IMR-90 (cell line): ENCODE data around the gene PCDHA8.

Experiments
- BHLHE40 ChIP-seq: fragments of 150-350 bp; IDR thresholded peaks from 2 replicates; pipeline ENCODE4 v1.6.1; 2016; ENCODE audit warnings: mild to moderate bottlenecking, low read depth, low read length
- CEBPB ChIP-seq: IDR thresholded peaks from 2 replicates; pipeline ENCODE4 v1.6.1; 2012; ENCODE audit warnings: low read depth, low read length, improper control_type of control experiment
- CHD1 ChIP-seq: IDR thresholded peaks from 2 replicates; pipeline ENCODE4 v1.6.1; 2012; ENCODE audit warnings: low read depth, low read length, improper control_type of control experiment
- CTCF ChIP-seq: conservative IDR thresholded peaks from 2 replicates; pipeline ENCODE4 v1.5.1; 2012; ENCODE audit warnings: mild to moderate bottlenecking, low read depth, low read length, improper control_type of control experiment
- FOS ChIP-seq: fragments of 150-350 bp; IDR thresholded peaks from 2 replicates; pipeline ENCODE4 v1.6.1; 2016; ENCODE audit warnings: low read depth, low read length
- MAZ ChIP-seq: IDR thresholded peaks from 2 replicates; pipeline ENCODE4 v1.6.1; 2012; ENCODE audit warnings: low read depth, mild to moderate bottlenecking, low read length, improper control_type of control experiment, moderate library complexity, borderline replicate concordance
- MXI1 ChIP-seq: IDR thresholded peaks from 2 replicates; pipeline ENCODE4 v1.6.1; 2012; ENCODE audit warnings: low read depth, mild to moderate bottlenecking, low read length, moderate library complexity, borderline replicate concordance
- POLR2A ChIP-seq: IDR thresholded peaks from 2 replicates; pipeline ENCODE4 v1.6.1; 2012; ENCODE audit warnings: mild to moderate bottlenecking, low read depth, low read length
- RAD21 ChIP-seq: IDR thresholded peaks from 2 replicates; pipeline ENCODE4 v1.6.1; 2012; ENCODE audit warnings: low read length, improper control_type of control experiment
- RCOR1 ChIP-seq: IDR thresholded peaks from 2 replicates; pipeline ENCODE4 v1.6.1; 2012; ENCODE audit warnings: mild to moderate bottlenecking, low read length, improper control_type of control experiment; ENCODE audit not compliant: insufficient replicate concordance
- SMC3 ChIP-seq: fragments of 150-350 bp; IDR thresholded peaks from 2 replicates; pipeline ENCODE4 v1.6.1; 2016; ENCODE audit warnings: low read depth, mild to moderate bottlenecking, antibody characterized with exemption, low read length, moderate library complexity
- USF2 ChIP-seq: fragments of 150-350 bp; IDR thresholded peaks from 2 replicates; pipeline ENCODE4 v1.6.1; 2017; ENCODE audit warnings: mild to moderate bottlenecking, antibody characterized with exemption, low read length, low read depth
- TF ChIP-seq, protein P1 (sequence below): fragments of 150-350 bp; IDR thresholded peaks from 2 replicates; pipeline ENCODE4 v1.6.1; 2016; ENCODE audit warnings: low read depth, mild to moderate bottlenecking, low read length, moderate library complexity, borderline replicate concordance

DNA sequence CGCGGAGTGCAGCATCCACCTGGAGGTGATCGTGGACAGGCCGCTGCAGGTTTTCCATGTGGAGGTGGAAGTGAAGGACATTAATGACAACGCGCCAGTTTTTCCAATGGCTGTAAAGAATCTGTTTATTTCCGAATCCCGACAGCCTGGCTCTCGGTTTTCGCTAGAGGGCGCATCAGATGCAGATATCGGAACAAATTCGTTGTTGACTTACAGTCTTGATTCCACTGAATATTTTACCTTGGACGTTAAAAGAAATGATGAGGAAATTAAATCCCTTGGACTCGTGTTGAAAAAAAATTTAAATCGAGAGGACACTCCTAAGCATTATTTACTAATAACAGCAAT is 39.5 kb upstream of the PCDHA8 start:
- TF ChIP-seq POLR2A (no peak), CTCF (0 out of 2 replicates have a peak, but pooled peaks have one; percentile 10), SMC3 (no peak), MXI1 (no peak), BHLHE40 (no peak), RCOR1 (no peak), RAD21 (no peak), CEBPB (no peak), FOS (no peak), USF2 (no peak), CHD1 (no peak), MAZ (no peak)
- TF ChIP-seq, protein P1, sequence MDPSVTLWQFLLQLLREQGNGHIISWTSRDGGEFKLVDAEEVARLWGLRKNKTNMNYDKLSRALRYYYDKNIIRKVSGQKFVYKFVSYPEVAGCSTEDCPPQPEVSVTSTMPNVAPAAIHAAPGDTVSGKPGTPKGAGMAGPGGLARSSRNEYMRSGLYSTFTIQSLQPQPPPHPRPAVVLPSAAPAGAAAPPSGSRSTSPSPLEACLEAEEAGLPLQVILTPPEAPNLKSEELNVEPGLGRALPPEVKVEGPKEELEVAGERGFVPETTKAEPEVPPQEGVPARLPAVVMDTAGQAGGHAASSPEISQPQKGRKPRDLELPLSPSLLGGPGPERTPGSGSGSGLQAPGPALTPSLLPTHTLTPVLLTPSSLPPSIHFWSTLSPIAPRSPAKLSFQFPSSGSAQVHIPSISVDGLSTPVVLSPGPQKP, result no peak
